Lower leg skin (tissue), 4 donors: ENCODE data around the gene ALCAM. TPM values are rescaled to one million over a fixed set of nuclear protein-coding genes. Genes with fewer than 3 reads are reported as not detected.

Source experiments
- DNase-seq, 2 donors: peaks; one replicate each; pipeline ENCODE4 v3.0.0-alpha.2; 2019; ENCODE audit warnings: low spot score in 2 of 2
- H3K4me3 ChIP-seq: fragments of 200-600 bp; sonication (generic); 2 replicates; pipeline ENCODE4 v1.5.1; 2017; ENCODE audit warnings: mild to moderate bottlenecking, low read depth; ENCODE audit not compliant: poor library complexity, severe bottlenecking
- CTCF ChIP-seq, 3 donors: fragments of 450-650 bp; IDR thresholded peaks; one replicate each; pipeline ENCODE4 v1.5.1; 2016; ENCODE audit warnings: antibody characterized with exemption in 3 of 3, mild to moderate bottlenecking in 3 of 3, moderate library complexity in 2 of 3
- POLR2A ChIP-seq, 2 donors: fragments of 450-650 bp; IDR thresholded peaks; one replicate each; pipeline ENCODE4 v1.6.1; 2016 to 2017; ENCODE audit warnings: antibody characterized with exemption in 2 of 2, mild to moderate bottlenecking in 1 of 2, moderate library complexity in 1 of 2
- WGBS, 2 donors: methylation state at CpG; one replicate each; pipeline ENCODE4 v1.1.5; 2018; 5-methylcytosine and 5-hydroxymethylcytosine counted together
- intact Hi-C: fragments of 100-400 bp; cut with DNase I; formaldehyde crosslinking; loops from one replicate; pipeline ENCODE4 v1.15.0; 2023; ENCODE audit warnings: low total_unique reads
- total RNA-seq, 4 donors: library from RNA; depleted of rRNA; stranded (reverse); fragments of >200 nt; gene quantifications; one replicate each; pipeline ENCODE4 v1.1.0, GENCODE V29; 2016

ALCAM gene
- total RNA-seq, 4 donors from 2014 or later = 21.2 to 58.0 (median 31.1) TPM

GRCh38 chr3:105343991-105344390, 22.7 kb upstream of the ALCAM start:
- no peak for DNase-seq
- no peak overlapping the region for H3K4me3 ChIP-seq
- intact Hi-C loops = no loop called here
- no peak for TF ChIP-seq POLR2A (IDR thresholded peaks at IDR 0.05)
- no peak for TF ChIP-seq CTCF (IDR thresholded peaks at IDR 0.05)
- WGBS, 2 donors = 73 to 84% methylated on average over 5 of the region's 5 CpGs

GRCh38 chr3:105345156-105345555, 21.6 kb upstream of the ALCAM start:
- no peak for DNase-seq
- 91 to 95% methylated on average over 5 of the region's 5 CpGs for WGBS, 2 donors
- intact Hi-C loops = no loop called here
- TF ChIP-seq POLR2A (IDR thresholded peaks at IDR 0.05) (no peak), CTCF (IDR thresholded peaks at IDR 0.05) (no peak)
- no peak overlapping the region for H3K4me3 ChIP-seq

- WGBS, 2 donors = 92 to 98% methylated on average over 3 of the region's 3 CpGs
- TF ChIP-seq CTCF (IDR thresholded peaks at IDR 0.05) (no peak), POLR2A (IDR thresholded peaks at IDR 0.05) (no peak)
- no peak overlapping the region for H3K4me3 ChIP-seq
- intact Hi-C loops = no loop called here
- no peak for DNase-seq
These were observed 18.9 kb upstream of the ALCAM start for GRCh38 chr3:105347625-105348302.

- intact Hi-C loops = no loop called here
- no peak overlapping the region for H3K4me3 ChIP-seq
- 85 to 88% methylated on average over 1 of the region's 1 CpG for WGBS, 2 donors
- DNase-seq = no peak
- TF ChIP-seq CTCF (IDR thresholded peaks at IDR 0.05) = no peak
- TF ChIP-seq POLR2A (IDR thresholded peaks at IDR 0.05) = no peak
These were observed 18.4 kb upstream of the ALCAM start for GRCh38 chr3:105348307-105348706.

- TF ChIP-seq CTCF (IDR thresholded peaks at IDR 0.05) (no peak), POLR2A (IDR thresholded peaks at IDR 0.05) (no peak)
- 48 to 69% methylated on average over 2 of the region's 2 CpGs for WGBS, 2 donors
- intact Hi-C loops = no loop called here
- no peak for DNase-seq
- no peak overlapping the region for H3K4me3 ChIP-seq
These were observed 16.9 kb upstream of the ALCAM start for GRCh38 chr3:105349684-105350387.
